Measurements from ENCODE around the gene RILPL2. TPM values are rescaled to one million over a fixed set of nuclear protein-coding genes. Genes with fewer than 3 reads are reported as not detected.

The RILPL2 gene
- total RNA-seq, 1 experiment from 2014 or later = 1.1 TPM

DNA sequence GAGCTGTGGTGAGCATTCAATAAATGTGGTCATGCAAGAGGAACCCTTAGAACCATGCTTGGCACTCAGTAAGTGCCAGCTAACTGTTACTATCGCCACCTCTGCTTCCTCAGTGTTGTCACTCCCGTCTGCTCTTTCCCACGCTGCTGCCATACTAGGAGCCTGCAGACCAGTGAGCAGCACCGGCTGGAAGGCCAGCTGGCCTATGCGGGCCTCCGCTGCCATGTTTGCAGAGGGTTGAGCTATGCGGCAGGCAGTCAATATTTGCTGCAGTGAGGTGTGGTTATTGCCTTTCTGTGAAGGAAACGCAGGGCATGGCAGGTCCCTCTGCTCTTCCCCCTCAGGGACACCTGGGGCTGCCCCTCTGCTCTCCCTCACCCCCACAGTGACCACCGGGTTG lies 39.5 kb downstream of the RILPL2 start (continued):
- TF ChIP-seq MXD4 (CRISPR knock-in tag; IDR thresholded peaks at IDR 0.05; ENCODE audit: borderline replicate concordance) = no peak
- TF ChIP-seq, protein P1, sequence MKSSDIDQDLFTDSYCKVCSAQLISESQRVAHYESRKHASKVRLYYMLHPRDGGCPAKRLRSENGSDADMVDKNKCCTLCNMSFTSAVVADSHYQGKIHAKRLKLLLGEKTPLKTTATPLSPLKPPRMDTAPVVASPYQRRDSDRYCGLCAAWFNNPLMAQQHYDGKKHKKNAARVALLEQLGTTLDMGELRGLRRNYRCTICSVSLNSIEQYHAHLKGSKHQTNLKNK (CRISPR knock-in tag; IDR thresholded peaks at IDR 0.05) = no peak
- TF ChIP-seq ZNF121 (CRISPR knock-in tag; IDR thresholded peaks at IDR 0.05) = no peak
- TF ChIP-seq FOXJ3 (CRISPR knock-in tag; IDR thresholded peaks at IDR 0.05; ENCODE audit: borderline replicate concordance) = no peak
- TF ChIP-seq GABPB1 (CRISPR knock-in tag; IDR thresholded peaks at IDR 0.05) = no peak
- TF ChIP-seq CBFB (CRISPR knock-in tag; IDR thresholded peaks at IDR 0.05; ENCODE audit: low read depth) = no peak

DNA sequence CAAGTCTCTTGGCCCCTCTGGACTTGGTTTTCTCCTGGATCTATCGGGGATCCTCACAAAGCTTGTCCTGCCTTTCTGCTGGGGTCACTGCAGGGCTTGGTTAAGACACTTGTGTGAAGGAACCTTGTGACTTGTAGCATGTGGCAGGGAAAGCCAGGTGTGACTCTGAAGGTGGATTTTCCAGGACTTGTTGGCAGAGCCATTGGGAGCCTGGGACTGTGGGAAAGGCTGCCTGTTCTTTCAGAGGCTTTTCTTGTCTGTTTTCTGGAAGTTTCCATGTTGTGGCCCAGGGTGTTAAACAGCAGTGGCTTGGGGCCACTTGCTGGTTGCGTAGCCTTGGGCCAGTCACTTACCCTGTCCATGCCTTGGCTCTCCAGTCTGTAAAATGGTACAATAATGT lies 39.9 kb downstream of the RILPL2 start:
- Mint-ChIP-seq H3K4me1 (no peaks in the 10 kb centered on the region), H3K4me3 (no peak overlapping the region), H3K27ac (no peak overlapping the region), H3K36me3 (peaks cover 40% of the 10 kb centered on the region), H3K9me3 (no peaks in the 10 kb centered on the region), H3K27me3 (ENCODE audit: low read depth) (peaks cover 34% of the 10 kb centered on the region)
- POLR2A ChIA-PET = interaction anchor here (0.5 to 0.6 kb wide), 2 partner anchors 243 to 340 kb away, joined by 4 to 5 read pairs; no protein-coding TSS in a partner anchor
- CTCF ChIA-PET = no interaction called here
- TF ChIP-seq CREM (CRISPR knock-in tag; IDR thresholded peaks at IDR 0.05) (no peak), ZNF138 (CRISPR knock-in tag; conservative IDR thresholded peaks at IDR 0.05) (no peak), IRF2 (CRISPR knock-in tag; IDR thresholded peaks at IDR 0.05; ENCODE audit: borderline replicate concordance, low read depth) (no peak), ZNF423 (CRISPR knock-in tag; IDR thresholded peaks at IDR 0.05) (no peak), ETV6 (CRISPR knock-in tag; IDR thresholded peaks at IDR 0.05) (no peak), ELF4 (CRISPR knock-in tag; IDR thresholded peaks at IDR 0.05; ENCODE audit: low read depth) (no peak), NR1H2 (CRISPR knock-in tag; IDR thresholded peaks at IDR 0.05) (no peak), ZNF232 (CRISPR knock-in tag; IDR thresholded peaks at IDR 0.05) (no peak), RORB (CRISPR knock-in tag; IDR thresholded peaks at IDR 0.05) (no peak), TEAD4 (CRISPR knock-in tag; IDR thresholded peaks at IDR 0.05) (no peak), SOX15 (CRISPR knock-in tag; IDR thresholded peaks at IDR 0.05) (no peak), FOXJ3 (CRISPR knock-in tag; IDR thresholded peaks at IDR 0.05; ENCODE audit: borderline replicate concordance) (no peak)
- TF ChIP-seq, protein P2, sequence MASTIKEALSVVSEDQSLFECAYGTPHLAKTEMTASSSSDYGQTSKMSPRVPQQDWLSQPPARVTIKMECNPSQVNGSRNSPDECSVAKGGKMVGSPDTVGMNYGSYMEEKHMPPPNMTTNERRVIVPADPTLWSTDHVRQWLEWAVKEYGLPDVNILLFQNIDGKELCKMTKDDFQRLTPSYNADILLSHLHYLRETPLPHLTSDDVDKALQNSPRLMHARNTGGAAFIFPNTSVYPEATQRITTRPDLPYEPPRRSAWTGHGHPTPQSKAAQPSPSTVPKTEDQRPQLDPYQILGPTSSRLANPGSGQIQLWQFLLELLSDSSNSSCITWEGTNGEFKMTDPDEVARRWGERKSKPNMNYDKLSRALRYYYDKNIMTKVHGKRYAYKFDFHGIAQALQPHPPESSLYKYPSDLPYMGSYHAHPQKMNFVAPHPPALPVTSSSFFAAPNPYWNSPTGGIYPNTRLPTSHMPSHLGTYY (CRISPR knock-in tag; IDR thresholded peaks at IDR 0.05) = no peak
- TF ChIP-seq, protein P3, sequence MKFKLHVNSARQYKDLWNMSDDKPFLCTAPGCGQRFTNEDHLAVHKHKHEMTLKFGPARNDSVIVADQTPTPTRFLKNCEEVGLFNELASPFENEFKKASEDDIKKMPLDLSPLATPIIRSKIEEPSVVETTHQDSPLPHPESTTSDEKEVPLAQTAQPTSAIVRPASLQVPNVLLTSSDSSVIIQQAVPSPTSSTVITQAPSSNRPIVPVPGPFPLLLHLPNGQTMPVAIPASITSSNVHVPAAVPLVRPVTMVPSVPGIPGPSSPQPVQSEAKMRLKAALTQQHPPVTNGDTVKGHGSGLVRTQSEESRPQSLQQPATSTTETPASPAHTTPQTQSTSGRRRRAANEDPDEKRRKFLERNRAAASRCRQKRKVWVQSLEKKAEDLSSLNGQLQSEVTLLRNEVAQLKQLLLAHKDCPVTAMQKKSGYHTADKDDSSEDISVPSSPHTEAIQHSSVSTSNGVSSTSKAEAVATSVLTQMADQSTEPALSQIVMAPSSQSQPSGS (CRISPR knock-in tag; IDR thresholded peaks at IDR 0.05; ENCODE audit: borderline replicate concordance, low read depth) = no peak
- TF ChIP-seq, protein P4, sequence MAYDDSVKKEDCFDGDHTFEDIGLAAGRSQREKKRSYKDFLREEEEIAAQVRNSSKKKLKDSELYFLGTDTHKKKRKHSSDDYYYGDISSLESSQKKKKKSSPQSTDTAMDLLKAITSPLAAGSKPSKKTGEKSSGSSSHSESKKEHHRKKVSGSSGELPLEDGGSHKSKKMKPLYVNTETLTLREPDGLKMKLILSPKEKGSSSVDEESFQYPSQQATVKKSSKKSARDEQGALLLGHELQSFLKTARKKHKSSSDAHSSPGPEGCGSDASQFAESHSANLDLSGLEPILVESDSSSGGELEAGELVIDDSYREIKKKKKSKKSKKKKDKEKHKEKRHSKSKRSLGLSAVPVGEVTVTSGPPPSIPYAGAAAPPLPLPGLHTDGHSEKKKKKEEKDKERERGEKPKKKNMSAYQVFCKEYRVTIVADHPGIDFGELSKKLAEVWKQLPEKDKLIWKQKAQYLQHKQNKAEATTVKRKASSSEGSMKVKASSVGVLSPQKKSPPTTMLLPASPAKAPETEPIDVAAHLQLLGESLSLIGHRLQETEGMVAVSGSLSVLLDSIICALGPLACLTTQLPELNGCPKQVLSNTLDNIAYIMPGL (CRISPR knock-in tag; IDR thresholded peaks at IDR 0.05) = no peak
- TF ChIP-seq, protein P5, sequence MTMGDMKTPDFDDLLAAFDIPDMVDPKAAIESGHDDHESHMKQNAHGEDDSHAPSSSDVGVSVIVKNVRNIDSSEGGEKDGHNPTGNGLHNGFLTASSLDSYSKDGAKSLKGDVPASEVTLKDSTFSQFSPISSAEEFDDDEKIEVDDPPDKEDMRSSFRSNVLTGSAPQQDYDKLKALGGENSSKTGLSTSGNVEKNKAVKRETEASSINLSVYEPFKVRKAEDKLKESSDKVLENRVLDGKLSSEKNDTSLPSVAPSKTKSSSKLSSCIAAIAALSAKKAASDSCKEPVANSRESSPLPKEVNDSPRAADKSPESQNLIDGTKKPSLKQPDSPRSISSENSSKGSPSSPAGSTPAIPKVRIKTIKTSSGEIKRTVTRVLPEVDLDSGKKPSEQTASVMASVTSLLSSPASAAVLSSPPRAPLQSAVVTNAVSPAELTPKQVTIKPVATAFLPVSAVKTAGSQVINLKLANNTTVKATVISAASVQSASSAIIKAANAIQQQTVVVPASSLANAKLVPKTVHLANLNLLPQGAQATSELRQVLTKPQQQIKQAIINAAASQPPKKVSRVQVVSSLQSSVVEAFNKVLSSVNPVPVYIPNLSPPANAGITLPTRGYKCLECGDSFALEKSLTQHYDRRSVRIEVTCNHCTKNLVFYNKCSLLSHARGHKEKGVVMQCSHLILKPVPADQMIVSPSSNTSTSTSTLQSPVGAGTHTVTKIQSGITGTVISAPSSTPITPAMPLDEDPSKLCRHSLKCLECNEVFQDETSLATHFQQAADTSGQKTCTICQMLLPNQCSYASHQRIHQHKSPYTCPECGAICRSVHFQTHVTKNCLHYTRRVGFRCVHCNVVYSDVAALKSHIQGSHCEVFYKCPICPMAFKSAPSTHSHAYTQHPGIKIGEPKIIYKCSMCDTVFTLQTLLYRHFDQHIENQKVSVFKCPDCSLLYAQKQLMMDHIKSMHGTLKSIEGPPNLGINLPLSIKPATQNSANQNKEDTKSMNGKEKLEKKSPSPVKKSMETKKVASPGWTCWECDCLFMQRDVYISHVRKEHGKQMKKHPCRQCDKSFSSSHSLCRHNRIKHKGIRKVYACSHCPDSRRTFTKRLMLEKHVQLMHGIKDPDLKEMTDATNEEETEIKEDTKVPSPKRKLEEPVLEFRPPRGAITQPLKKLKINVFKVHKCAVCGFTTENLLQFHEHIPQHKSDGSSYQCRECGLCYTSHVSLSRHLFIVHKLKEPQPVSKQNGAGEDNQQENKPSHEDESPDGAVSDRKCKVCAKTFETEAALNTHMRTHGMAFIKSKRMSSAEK (CRISPR knock-in tag; IDR thresholded peaks at IDR 0.05; ENCODE audit: borderline replicate concordance) = no peak
- TF ChIP-seq, protein P6, sequence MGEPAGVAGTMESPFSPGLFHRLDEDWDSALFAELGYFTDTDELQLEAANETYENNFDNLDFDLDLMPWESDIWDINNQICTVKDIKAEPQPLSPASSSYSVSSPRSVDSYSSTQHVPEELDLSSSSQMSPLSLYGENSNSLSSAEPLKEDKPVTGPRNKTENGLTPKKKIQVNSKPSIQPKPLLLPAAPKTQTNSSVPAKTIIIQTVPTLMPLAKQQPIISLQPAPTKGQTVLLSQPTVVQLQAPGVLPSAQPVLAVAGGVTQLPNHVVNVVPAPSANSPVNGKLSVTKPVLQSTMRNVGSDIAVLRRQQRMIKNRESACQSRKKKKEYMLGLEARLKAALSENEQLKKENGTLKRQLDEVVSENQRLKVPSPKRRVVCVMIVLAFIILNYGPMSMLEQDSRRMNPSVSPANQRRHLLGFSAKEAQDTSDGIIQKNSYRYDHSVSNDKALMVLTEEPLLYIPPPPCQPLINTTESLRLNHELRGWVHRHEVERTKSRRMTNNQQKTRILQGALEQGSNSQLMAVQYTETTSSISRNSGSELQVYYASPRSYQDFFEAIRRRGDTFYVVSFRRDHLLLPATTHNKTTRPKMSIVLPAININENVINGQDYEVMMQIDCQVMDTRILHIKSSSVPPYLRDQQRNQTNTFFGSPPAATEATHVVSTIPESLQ (CRISPR knock-in tag; IDR thresholded peaks at IDR 0.05) = no peak
- TF ChIP-seq, protein P7, sequence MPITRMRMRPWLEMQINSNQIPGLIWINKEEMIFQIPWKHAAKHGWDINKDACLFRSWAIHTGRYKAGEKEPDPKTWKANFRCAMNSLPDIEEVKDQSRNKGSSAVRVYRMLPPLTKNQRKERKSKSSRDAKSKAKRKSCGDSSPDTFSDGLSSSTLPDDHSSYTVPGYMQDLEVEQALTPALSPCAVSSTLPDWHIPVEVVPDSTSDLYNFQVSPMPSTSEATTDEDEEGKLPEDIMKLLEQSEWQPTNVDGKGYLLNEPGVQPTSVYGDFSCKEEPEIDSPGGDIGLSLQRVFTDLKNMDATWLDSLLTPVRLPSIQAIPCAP (CRISPR knock-in tag; IDR thresholded peaks at IDR 0.05) = no peak
- TF ChIP-seq, protein P8, sequence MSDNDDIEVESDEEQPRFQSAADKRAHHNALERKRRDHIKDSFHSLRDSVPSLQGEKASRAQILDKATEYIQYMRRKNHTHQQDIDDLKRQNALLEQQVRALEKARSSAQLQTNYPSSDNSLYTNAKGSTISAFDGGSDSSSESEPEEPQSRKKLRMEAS (CRISPR knock-in tag; IDR thresholded peaks at IDR 0.05) = no peak
- DNase-seq (ENCODE audit: low spot score) = no peak
- ATAC-seq = no peak
